Suprapubic skin (tissue), 4 donors: Measurements from ENCODE around the gene TBC1D5.

Source experiments
- EP300 ChIP-seq: sonication (generic); formaldehyde crosslinking; IDR thresholded peaks from one replicate; pipeline ENCODE4 v1.6.1; 2017; ENCODE audit warnings: antibody characterized with exemption
- POLR2A ChIP-seq, 2 donors: fragments of 450-650 bp; IDR thresholded peaks; one replicate each; pipeline ENCODE4 v1.6.1; 2017; ENCODE audit warnings: antibody characterized with exemption in 2 of 2, mild to moderate bottlenecking in 2 of 2, moderate library complexity in 2 of 2
- POLR2AphosphoS5 ChIP-seq, 3 donors: sonication (generic); formaldehyde crosslinking; IDR thresholded peaks; one replicate each; pipeline ENCODE4 v1.6.1; 2017; ENCODE audit warnings: antibody characterized with exemption in 3 of 3
- TF ChIP-seq, protein P1 (sequence below), 2 donors: fragments of 200-600 bp in 1 of 2; fragments of 450-650 bp in 1 of 2; sonication (generic) in 1 of 2; IDR thresholded peaks; one replicate each; pipeline ENCODE4 v1.5.1; 2016 to 2019; ENCODE audit warnings: antibody characterized with exemption in 2 of 2, mild to moderate bottlenecking in 1 of 2, moderate library complexity in 1 of 2

DNA sequence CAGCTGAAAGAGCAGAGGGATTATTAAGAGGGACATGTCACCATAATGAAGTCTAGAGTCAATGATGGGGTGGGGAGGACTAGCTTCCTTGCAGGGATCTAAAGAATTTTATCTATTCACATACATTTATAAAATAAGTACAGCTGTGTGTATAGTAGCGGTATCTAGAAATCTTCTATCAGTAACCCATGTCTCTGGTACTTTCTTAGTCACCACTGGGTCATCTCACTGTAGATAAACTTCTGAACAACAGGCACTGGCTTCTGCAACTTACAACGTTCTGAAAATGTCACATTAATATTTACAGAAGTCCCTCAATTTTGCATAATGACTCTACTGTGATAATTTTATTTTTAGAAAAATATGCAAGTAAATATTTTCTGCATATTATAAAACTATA is 401.7 kb downstream of the TBC1D5 start:
- TF ChIP-seq POLR2A (IDR thresholded peaks at IDR 0.05) (no peak), POLR2AphosphoS5 (IDR thresholded peaks at IDR 0.05) (no peak), EP300 (no peak)
- TF ChIP-seq, protein P1, sequence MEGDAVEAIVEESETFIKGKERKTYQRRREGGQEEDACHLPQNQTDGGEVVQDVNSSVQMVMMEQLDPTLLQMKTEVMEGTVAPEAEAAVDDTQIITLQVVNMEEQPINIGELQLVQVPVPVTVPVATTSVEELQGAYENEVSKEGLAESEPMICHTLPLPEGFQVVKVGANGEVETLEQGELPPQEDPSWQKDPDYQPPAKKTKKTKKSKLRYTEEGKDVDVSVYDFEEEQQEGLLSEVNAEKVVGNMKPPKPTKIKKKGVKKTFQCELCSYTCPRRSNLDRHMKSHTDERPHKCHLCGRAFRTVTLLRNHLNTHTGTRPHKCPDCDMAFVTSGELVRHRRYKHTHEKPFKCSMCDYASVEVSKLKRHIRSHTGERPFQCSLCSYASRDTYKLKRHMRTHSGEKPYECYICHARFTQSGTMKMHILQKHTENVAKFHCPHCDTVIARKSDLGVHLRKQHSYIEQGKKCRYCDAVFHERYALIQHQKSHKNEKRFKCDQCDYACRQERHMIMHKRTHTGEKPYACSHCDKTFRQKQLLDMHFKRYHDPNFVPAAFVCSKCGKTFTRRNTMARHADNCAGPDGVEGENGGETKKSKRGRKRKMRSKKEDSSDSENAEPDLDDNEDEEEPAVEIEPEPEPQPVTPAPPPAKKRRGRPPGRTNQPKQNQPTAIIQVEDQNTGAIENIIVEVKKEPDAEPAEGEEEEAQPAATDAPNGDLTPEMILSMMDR (IDR thresholded peaks at IDR 0.05), result no peak
